Activated naive CD4-positive, alpha-beta T cell treated with anti-CD3 and anti-CD28 coated beads for 36 hours (primary cell): Measurements from ENCODE around the gene ACTR2. TPM values are rescaled to one million over a fixed set of nuclear protein-coding genes. Genes with fewer than 3 reads are reported as not detected.
"Not testable (repeated sequence)": the region's sequence is repeated elsewhere in the genome, so short reads cannot be mapped to it uniquely, and the experiment has no call there.

Experiments used
- CTCF ChIA-PET: fragments of 350-600 bp; sonication (Branson Sonifier 250); formaldehyde crosslinking; loops from one replicate; lab custom pipeline; 2021; ENCODE audit warnings: antibody characterized with exemption; lab: Charles Lee
- DNase-seq: peaks from one replicate; pipeline ENCODE4 v3.0.0-alpha.2; 2020
- H3K27ac Mint-ChIP-seq: one replicate; pipeline ENCODE4 v1.8.0; 2021; ENCODE audit warnings: mild to moderate bottlenecking, mixed read lengths
- H3K27me3 Mint-ChIP-seq: one replicate; pipeline ENCODE4 v1.8.0; 2021; ENCODE audit warnings: low read depth, mixed read lengths
- H3K36me3 Mint-ChIP-seq: one replicate; pipeline ENCODE4 v1.8.0; 2021; ENCODE audit warnings: low read depth, mixed read lengths
- H3K4me1 Mint-ChIP-seq: one replicate; pipeline ENCODE4 v1.8.0; 2021; ENCODE audit warnings: low read depth, mixed read lengths
- H3K4me3 Mint-ChIP-seq: one replicate; pipeline ENCODE4 v1.8.0; 2021; ENCODE audit warnings: mild to moderate bottlenecking, moderate library complexity, mixed read lengths
- H3K9me3 Mint-ChIP-seq: one replicate; pipeline ENCODE4 v1.8.0; 2021; ENCODE audit warnings: mixed read lengths
- intact Hi-C: fragments of 100-400 bp; cut with micrococcal nuclease; formaldehyde crosslinking; loops from one replicate; pipeline ENCODE4 v1.15.1; 2023
- total RNA-seq, 2 experiments: library from RNA; stranded (reverse); gene quantifications; one replicate each; pipeline ENCODE4 v1.2.3, GENCODE V29; 2021

ACTR2 gene
- total RNA-seq, 2 experiments from 2014 or later = 358 to 366 TPM

- Mint-ChIP-seq H3K36me3 (peaks cover 18% of the 10 kb centered on the region), H3K4me3 (peak overlapping the region; percentile 15), H3K9me3 (no peaks in the 10 kb centered on the region), H3K27me3 (no peaks in the 10 kb centered on the region), H3K4me1 (peaks cover 57% of the 10 kb centered on the region), H3K27ac (peak overlapping the region; percentile 86)
- CTCF ChIA-PET = no interaction called here
- peak; percentile 8 for DNase-seq
- intact Hi-C loops = loop anchor here (1.0 kb wide), 2 partner anchors 69 to 150 kb away; no protein-coding TSS in a partner anchor
Measured at GRCh38 chr2:65231892-65232477, 4.4 kb downstream of the ACTR2 start.

DNA sequence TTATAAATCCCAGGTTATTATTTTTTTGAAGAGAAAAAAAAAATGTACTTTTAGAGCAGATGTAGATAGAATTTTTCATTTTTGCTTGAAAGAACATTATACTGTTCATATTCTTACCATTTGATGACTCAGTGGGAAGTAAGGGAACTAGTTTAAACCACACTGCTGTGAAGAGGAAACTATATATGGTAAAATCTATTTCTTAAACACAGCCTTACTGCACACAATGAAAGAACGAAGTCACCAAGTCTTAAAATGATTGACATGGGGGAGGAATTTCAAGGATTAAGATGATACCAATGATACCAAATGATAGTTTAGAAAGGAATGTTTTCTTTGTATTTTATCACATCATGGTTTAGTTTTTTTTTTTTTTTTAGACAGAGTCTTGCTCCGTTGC is 5.0 kb downstream of the ACTR2 start:
- H3K27ac Mint-ChIP-seq = peak overlapping the region; percentile 86
- H3K27me3 Mint-ChIP-seq = no peaks in the 10 kb centered on the region
- intact Hi-C loops = loop anchor here (1.0 kb wide), 2 partner anchors 69 to 150 kb away; no protein-coding TSS in a partner anchor
- no peak overlapping the region for H3K4me3 Mint-ChIP-seq
- H3K9me3 Mint-ChIP-seq = no peaks in the 10 kb centered on the region
- CTCF ChIA-PET = no interaction called here
- no peak for DNase-seq
- H3K36me3 Mint-ChIP-seq = peaks cover 17% of the 10 kb centered on the region
- H3K4me1 Mint-ChIP-seq = peaks cover 59% of the 10 kb centered on the region

- H3K36me3 Mint-ChIP-seq = peaks cover 8% of the 10 kb centered on the region
- H3K27ac Mint-ChIP-seq = no peak overlapping the region
- CTCF ChIA-PET = interaction anchor here (0.8 kb wide), 1 partner anchor 25 kb away, joined by 3 read pairs; no protein-coding TSS in a partner anchor
- H3K9me3 Mint-ChIP-seq = no peaks in the 10 kb centered on the region
- intact Hi-C loops = no loop called here
- H3K4me1 Mint-ChIP-seq = peaks cover 24% of the 10 kb centered on the region
- DNase-seq = no peak
- no peaks in the 10 kb centered on the region for H3K27me3 Mint-ChIP-seq
- no peak overlapping the region for H3K4me3 Mint-ChIP-seq
Measured at GRCh38 chr2:65240657-65241056, 13.0 kb downstream of the ACTR2 start.

DNA sequence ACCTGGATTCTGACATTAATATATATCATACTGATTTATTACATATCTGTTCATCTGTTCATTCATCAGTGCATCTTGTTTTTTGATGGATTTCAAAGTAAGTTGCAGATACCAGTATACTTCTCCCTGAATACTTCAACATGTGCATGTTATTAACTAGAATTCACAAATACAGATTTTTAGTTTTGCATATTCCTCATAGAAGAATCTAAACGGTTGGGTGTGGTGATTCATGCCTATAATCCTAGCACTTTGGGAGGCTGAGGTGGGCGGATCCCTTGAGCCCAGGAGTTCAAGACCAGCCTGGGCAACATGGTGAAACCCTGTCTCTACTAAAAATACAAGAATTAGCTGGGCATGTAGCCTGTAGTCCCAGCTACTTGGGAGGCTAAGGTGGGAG is 16.8 kb downstream of the ACTR2 start:
- Mint-ChIP-seq H3K36me3 (peaks cover 18% of the 10 kb centered on the region), H3K4me1 (peaks cover 21% of the 10 kb centered on the region)
- H3K4me3 Mint-ChIP-seq, H3K9me3 Mint-ChIP-seq, CTCF ChIA-PET, H3K27me3 Mint-ChIP-seq, H3K27ac Mint-ChIP-seq, DNase-seq, intact Hi-C loops: not testable (repeated sequence)

- H3K9me3 Mint-ChIP-seq = no peaks in the 10 kb centered on the region
- no peak overlapping the region for H3K4me3 Mint-ChIP-seq
- CTCF ChIA-PET = interaction anchor here (1.2 kb wide), 1 partner anchor 12 kb away, joined by 3 read pairs; no protein-coding TSS in a partner anchor
- H3K36me3 Mint-ChIP-seq = peaks cover 31% of the 10 kb centered on the region
- intact Hi-C loops = no loop called here
- DNase-seq = no peak
- H3K27ac Mint-ChIP-seq = no peak overlapping the region
- no peaks in the 10 kb centered on the region for H3K27me3 Mint-ChIP-seq
- peaks cover 17% of the 10 kb centered on the region for H3K4me1 Mint-ChIP-seq
Measured at GRCh38 chr2:65252640-65253039, 25.0 kb downstream of the ACTR2 start.

- no peak for DNase-seq
- H3K27ac Mint-ChIP-seq = no peak overlapping the region
- no peaks in the 10 kb centered on the region for H3K9me3 Mint-ChIP-seq
- H3K27me3 Mint-ChIP-seq = no peaks in the 10 kb centered on the region
- CTCF ChIA-PET = interaction anchor here (0.6 kb wide), 1 partner anchor 128 kb away, joined by 3 read pairs; no protein-coding TSS in a partner anchor
- H3K4me1 Mint-ChIP-seq = peaks cover 17% of the 10 kb centered on the region
- peaks cover 26% of the 10 kb centered on the region for H3K36me3 Mint-ChIP-seq
- H3K4me3 Mint-ChIP-seq = no peak overlapping the region
- intact Hi-C loops = no loop called here
Measured at GRCh38 chr2:65255356-65255755, 27.7 kb downstream of the ACTR2 start.

DNA sequence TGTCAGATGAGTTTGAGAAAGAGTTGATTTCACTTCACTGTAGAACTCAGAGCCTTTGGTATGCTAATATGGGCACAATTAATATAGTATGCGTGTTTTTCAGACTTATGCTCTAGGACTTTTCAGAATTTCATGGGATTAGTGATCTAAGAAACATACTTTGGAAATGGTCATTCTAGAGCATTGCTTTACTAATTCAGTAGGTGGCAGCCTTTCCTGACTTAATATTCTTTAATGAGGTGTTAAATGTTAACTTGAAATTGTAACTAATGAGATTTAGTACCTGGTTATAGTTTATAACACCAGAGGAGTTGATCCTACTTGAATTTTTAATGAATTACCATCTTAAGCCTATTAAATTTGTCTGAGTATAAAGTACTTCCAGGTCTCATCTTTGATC is 28.4 kb downstream of the ACTR2 start:
- H3K4me3 Mint-ChIP-seq = no peak overlapping the region
- intact Hi-C loops = no loop called here
- peaks cover 23% of the 10 kb centered on the region for H3K36me3 Mint-ChIP-seq
- peaks cover 17% of the 10 kb centered on the region for H3K4me1 Mint-ChIP-seq
- DNase-seq = no peak
- H3K9me3 Mint-ChIP-seq = no peaks in the 10 kb centered on the region
- no peaks in the 10 kb centered on the region for H3K27me3 Mint-ChIP-seq
- CTCF ChIA-PET = interaction anchor here (0.6 kb wide), 1 partner anchor 128 kb away, joined by 3 read pairs; no protein-coding TSS in a partner anchor
- H3K27ac Mint-ChIP-seq = no peak overlapping the region

DNA sequence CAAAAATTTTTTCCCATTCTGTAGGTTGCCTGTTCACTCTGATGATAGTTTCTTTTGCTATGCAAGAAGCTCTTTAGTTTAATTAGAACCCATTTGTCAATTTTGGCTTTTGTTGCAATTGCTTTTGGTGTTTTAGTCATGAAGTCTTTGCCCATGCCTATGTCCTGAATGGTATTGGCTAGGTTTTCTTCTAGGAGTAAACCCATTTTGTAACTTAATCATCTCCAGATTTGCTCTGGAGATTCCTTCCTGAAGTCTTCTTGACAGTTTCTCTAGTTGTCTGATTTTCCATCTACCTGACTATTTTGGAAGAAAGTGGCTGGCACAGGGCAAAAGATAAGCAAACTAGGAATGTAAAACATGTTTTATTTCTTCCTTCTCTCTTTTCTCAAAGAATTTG is 30.2 kb downstream of the ACTR2 start:
- DNase-seq, H3K27me3 Mint-ChIP-seq, H3K4me3 Mint-ChIP-seq, intact Hi-C loops, H3K9me3 Mint-ChIP-seq, CTCF ChIA-PET, H3K27ac Mint-ChIP-seq: not testable (repeated sequence)
- H3K4me1 Mint-ChIP-seq = peaks cover 10% of the 10 kb centered on the region
- H3K36me3 Mint-ChIP-seq = peaks cover 22% of the 10 kb centered on the region

DNA sequence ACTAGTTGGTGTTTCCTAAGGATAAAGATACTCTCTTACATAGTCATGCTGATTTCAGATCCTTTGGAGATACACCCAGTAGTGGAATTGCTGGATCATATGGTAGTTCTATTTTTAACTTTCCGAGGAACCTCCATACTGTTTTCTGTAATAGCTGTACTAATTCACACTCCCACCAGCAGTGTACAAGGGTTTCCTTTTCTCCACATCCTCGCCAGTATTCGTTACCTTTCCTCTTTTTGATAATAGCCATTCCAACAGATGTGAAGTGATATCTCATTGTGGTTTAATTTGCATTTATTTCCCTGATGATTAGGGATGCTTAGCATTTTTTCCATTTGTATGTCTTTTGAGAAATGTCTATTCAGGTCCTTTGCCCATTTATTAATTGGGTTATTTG is 34.0 kb downstream of the ACTR2 start:
- H3K4me1 Mint-ChIP-seq = peaks cover 10% of the 10 kb centered on the region
- H3K9me3 Mint-ChIP-seq = no peaks in the 10 kb centered on the region
- H3K4me3 Mint-ChIP-seq = no peak overlapping the region
- H3K27me3 Mint-ChIP-seq = no peaks in the 10 kb centered on the region
- CTCF ChIA-PET = no interaction called here
- intact Hi-C loops = no loop called here
- peaks cover 26% of the 10 kb centered on the region for H3K36me3 Mint-ChIP-seq
- no peak overlapping the region for H3K27ac Mint-ChIP-seq
- no peak for DNase-seq

DNA sequence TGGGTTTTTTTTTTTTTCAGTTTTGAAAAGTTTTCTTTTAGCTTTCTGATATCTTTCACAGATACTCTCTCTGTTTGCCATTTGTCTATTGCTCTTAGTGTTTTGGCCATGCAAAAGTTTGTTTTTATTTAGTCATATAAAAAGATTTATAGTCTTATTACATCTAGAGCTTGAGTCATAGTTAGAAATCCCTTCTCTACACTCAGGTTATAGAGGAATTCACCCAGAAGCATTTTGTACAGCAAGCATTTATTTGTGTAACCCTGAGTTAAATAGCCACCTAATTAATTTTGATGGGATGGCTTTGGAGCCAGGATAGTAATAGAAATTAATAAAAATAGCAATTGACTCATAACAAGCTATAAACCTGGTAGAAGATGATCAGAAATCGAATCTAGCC is 35.6 kb downstream of the ACTR2 start:
- intact Hi-C loops = no loop called here
- no peak overlapping the region for H3K4me3 Mint-ChIP-seq
- peaks cover 23% of the 10 kb centered on the region for H3K36me3 Mint-ChIP-seq
- no peaks in the 10 kb centered on the region for H3K27me3 Mint-ChIP-seq
- CTCF ChIA-PET = interaction anchor here (0.6 to 1.6 kb wide), 10 partner anchors 17 to 310 kb away, joined by 3 to 4 read pairs (median 3); no protein-coding TSS in a partner anchor
- H3K4me1 Mint-ChIP-seq = peaks cover 3% of the 10 kb centered on the region
- no peaks in the 10 kb centered on the region for H3K9me3 Mint-ChIP-seq
- no peak for DNase-seq
- H3K27ac Mint-ChIP-seq = no peak overlapping the region

DNA sequence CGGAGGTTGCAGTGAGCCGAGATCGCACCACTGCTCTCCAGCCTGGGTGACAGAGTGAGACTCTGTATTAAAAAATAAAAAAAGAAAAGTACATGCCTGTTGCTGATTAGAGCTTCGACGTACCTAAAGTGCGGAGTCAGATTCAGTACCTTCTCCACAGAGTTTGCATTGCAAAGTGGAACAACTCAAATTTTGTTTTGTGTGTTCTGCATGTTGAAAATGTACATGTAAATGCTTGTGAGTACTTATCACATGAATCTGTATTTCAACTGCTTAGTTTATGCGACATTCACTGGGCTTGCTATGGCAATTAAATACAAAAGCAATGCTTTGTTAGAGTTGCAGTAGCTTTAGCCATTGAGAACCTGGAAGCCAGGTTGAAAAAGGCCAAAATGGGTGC is 36.4 kb downstream of the ACTR2 start:
- no peaks in the 10 kb centered on the region for H3K27me3 Mint-ChIP-seq
- DNase-seq = no peak
- no peaks in the 10 kb centered on the region for H3K4me1 Mint-ChIP-seq
- H3K9me3 Mint-ChIP-seq = no peaks in the 10 kb centered on the region
- peaks cover 26% of the 10 kb centered on the region for H3K36me3 Mint-ChIP-seq
- intact Hi-C loops = no loop called here
- CTCF ChIA-PET = interaction anchor here (0.6 to 1.6 kb wide), 7 partner anchors 11 to 309 kb away, joined by 3 to 4 read pairs (median 3); no protein-coding TSS in a partner anchor
- no peak overlapping the region for H3K4me3 Mint-ChIP-seq
- no peak overlapping the region for H3K27ac Mint-ChIP-seq

DNA sequence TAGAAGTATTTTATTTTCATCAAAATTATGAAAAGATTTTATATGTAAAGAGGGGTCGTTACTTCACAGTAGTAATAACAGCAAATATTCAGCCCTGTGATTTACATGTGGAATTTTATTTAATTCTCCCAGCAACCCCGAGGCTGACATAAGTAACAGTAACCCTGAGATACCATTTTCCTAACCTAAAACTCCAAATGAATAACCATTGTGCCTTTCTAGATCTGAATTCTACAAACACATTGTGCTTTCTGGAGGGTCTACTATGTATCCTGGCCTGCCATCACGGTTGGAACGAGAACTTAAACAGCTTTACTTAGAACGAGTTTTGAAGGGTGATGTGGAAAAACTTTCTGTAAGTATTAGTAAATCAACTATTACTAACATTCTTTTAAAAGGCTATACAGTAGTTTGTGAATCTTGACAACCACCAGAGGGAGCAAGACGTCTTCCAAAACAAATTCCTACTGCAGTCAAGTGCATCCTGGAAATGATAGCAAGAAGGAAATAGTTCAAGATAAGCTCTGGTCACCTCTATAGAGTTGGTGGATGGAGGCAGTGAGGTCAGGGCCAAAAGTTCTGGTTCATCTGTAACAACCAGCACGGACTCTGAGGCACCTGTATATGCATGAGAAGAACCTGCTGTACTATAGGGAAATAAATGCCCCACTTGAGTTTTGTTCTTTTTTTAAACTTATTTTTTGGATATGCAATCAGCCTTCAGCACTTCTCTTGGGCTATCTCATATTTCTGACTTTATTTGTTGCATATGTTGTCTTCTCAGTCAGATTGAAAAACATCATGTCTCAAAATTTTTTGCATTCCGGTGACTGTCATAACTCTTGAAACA is 37.4 kb downstream of the ACTR2 start:
- Mint-ChIP-seq H3K4me1 (no peaks in the 10 kb centered on the region), H3K9me3 (no peaks in the 10 kb centered on the region), H3K36me3 (peaks cover 29% of the 10 kb centered on the region), H3K27me3 (no peaks in the 10 kb centered on the region), H3K4me3 (no peak overlapping the region), H3K27ac (no peak overlapping the region)
- CTCF ChIA-PET = interaction anchor here (0.7 to 2.0 kb wide), 8 partner anchors 13 to 346 kb away, joined by 3 to 11 read pairs (median 3); no protein-coding TSS in a partner anchor
- DNase-seq = peak; percentile 27
- intact Hi-C loops = loop anchor here (1.0 kb wide), 5 partner anchors 36 to 308 kb away; no protein-coding TSS in a partner anchor
